A549 treated with CORT108297 at 1 μM for 4 hours (cell line): ENCODE data around the gene ZSWIM7. TPM values are rescaled to one million over a fixed set of nuclear protein-coding genes. Genes with fewer than 3 reads are reported as not detected.

Experiments used
- total RNA-seq: library from RNA; stranded (reverse); fragments of 200-300 nt; extraction: Qiagen RNA extraction; gene quantifications from 5 replicates; pipeline ENCODE4 v1.2.3, GENCODE V29; 2022

The ZSWIM7 gene
- 44.0 to 51.3 TPM (median 46.3 TPM) in 5 replicates for total RNA-seq

DNA sequence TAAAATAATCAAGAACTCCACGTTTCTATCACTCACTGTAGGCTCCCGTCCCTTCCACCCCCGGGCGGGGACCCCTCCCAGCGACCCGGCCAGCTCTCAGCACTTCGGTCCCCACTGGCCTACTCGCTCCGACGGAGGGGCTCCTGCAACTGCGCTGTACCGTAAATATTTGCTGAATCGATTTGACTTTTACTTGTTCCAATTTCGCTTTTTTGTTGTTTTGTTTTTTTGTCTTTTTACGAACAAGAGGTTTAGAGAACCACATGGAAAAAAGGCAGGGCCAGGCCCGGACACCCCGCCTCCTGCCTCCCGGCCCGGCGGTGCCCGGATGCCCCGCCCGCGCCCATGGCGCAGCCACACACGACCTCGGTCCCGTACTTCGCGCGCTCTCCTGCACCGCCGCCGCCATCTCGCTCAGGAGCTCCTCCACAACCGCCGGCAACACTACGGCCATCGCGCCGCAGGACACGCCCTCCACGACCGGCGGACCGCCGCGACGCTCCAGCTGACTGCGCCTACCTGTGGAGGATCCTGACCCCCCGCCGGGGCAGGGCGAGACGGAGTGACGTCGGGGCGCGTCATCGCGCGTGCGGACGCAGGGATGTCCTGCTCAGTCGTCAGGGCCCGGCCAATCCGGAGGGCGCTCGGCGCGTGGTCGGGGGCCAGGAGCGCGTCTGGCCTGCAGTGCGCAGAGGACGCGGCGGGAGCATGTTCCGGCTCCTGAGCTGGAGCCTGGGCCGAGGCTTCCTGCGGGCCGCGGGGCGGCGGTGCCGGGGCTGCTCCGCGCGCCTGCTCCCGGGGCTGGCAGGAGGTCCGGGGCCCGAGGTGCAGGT lies at the start of gene ZSWIM7, which contains the start of gene TTC19:
TSS of gene ZSWIM7 (minus strand) at position 564 of the 833 bp plus-strand sequence. CDS start at position 454, 110 bp downstream.
TSS of gene TTC19 (plus strand) at position 684 of the 833 bp plus-strand sequence. CDS start at position 709, 25 bp downstream.

GRCh38 chr17:15944759-15945526 lies 54.6 kb downstream of the ZSWIM7 start, which contains the start of gene ADORA2B:
Gene ADORA2B, plus strand, starts transcription at chr17:15945130. Its CDS starts 119 bp downstream, at chr17:15945249.

Other genes starting within 250 kb of the ZSWIM7 start
- gene ADORA2B, start 54.6 kb downstream of the ZSWIM7 start, total RNA-seq: 9.4 to 15.3 TPM (median 13.3 TPM) in 5 replicates
- 45.0 to 49.3 TPM (median 48.0 TPM) in 5 replicates for gene TTC19, start 120 bp upstream of the ZSWIM7 start, total RNA-seq
- gene NCOR1, start 215.8 kb upstream of the ZSWIM7 start, total RNA-seq: 62.1 to 91.9 TPM (median 69.1 TPM) in 5 replicates
- gene PIGL, start 217.5 kb upstream of the ZSWIM7 start, total RNA-seq: 16.1 to 20.8 TPM (median 16.7 TPM) in 5 replicates